WTC11 (cell line): ENCODE measurements around the gene COL25A1. TPM values are rescaled to one million over a fixed set of nuclear protein-coding genes. Genes with fewer than 3 reads are reported as not detected.

Source experiments
- ATAC-seq: fragments of 200-7000 bp; cut with Tn5 transposase; 2 replicates; pipeline ENCODE4 v1.10.0; 2021; ENCODE audit warnings: mild to moderate bottlenecking, moderate library complexity
- CTCF ChIA-PET: fragments of 300-600 bp; sonication (Branson Sonifier 250); formaldehyde crosslinking; loops from one replicate; lab custom pipeline; 2021; ENCODE audit warnings: antibody characterized with exemption; lab: Charles Lee
- POLR2A ChIA-PET: fragments of 350-600 bp; sonication (Branson Sonifier 250); formaldehyde crosslinking; loops from one replicate; lab custom pipeline; 2021; ENCODE audit warnings: antibody characterized with exemption; lab: Charles Lee
- DNase-seq: peaks from one replicate; pipeline ENCODE4 v3.0.0; 2021; ENCODE audit warnings: low spot score
- H3K27ac Mint-ChIP-seq: 2 replicates; pipeline ENCODE4 v1.8.0; 2021; ENCODE audit warnings: mixed read lengths
- H3K27me3 Mint-ChIP-seq: 2 replicates; pipeline ENCODE4 v1.8.0; 2021; ENCODE audit warnings: low read depth, mild to moderate bottlenecking, moderate library complexity, mixed read lengths
- H3K36me3 Mint-ChIP-seq: 2 replicates; pipeline ENCODE4 v1.8.0; 2021; ENCODE audit warnings: mixed read lengths
- H3K4me1 Mint-ChIP-seq: 2 replicates; pipeline ENCODE4 v1.8.0; 2022; ENCODE audit warnings: mixed read lengths
- H3K4me3 Mint-ChIP-seq: 2 replicates; pipeline ENCODE4 v1.8.0; 2021; ENCODE audit warnings: mild to moderate bottlenecking, moderate library complexity, mixed read lengths
- H3K9me3 Mint-ChIP-seq: 2 replicates; pipeline ENCODE4 v1.8.0; 2021; ENCODE audit warnings: mixed read lengths
- AR ChIP-seq: fragments of 250-450 bp; sonication (Bioruptor Pico); IDR thresholded peaks from 2 replicates; pipeline ENCODE4 v1.9.0; 2021; ENCODE audit warnings: mild to moderate bottlenecking
- ESRRA ChIP-seq: sonication (generic); formaldehyde crosslinking; IDR thresholded peaks from 2 replicates; pipeline ENCODE4 v1.8.1; 2022; ENCODE audit warnings: mild to moderate bottlenecking, missing genetic modification reagents, borderline replicate concordance
- MAX ChIP-seq: sonication (generic); formaldehyde crosslinking; IDR thresholded peaks from 2 replicates; pipeline ENCODE4 v1.8.0; 2022; ENCODE audit warnings: mild to moderate bottlenecking, missing genetic modification reagents
- NFYB ChIP-seq: sonication (generic); formaldehyde crosslinking; conservative IDR thresholded peaks from 2 replicates; pipeline ENCODE4 v1.8.0; 2022; ENCODE audit warnings: low read depth, missing genetic modification reagents
- NR1H2 ChIP-seq: sonication (generic); formaldehyde crosslinking; IDR thresholded peaks from 2 replicates; pipeline ENCODE4 v1.9.0; 2021; ENCODE audit warnings: mild to moderate bottlenecking, moderate library complexity, missing genetic modification reagents
- NR2C2 ChIP-seq: sonication (generic); formaldehyde crosslinking; IDR thresholded peaks from 2 replicates; pipeline ENCODE4 v1.8.0; 2022; ENCODE audit warnings: mild to moderate bottlenecking, missing genetic modification reagents
- NR3C1 ChIP-seq: sonication (generic); formaldehyde crosslinking; conservative IDR thresholded peaks from 2 replicates; pipeline ENCODE4 v1.8.1; 2023; ENCODE audit warnings: low read depth, mild to moderate bottlenecking, missing genetic modification reagents
- OVOL2 ChIP-seq: fragments of 250-450 bp; sonication (Bioruptor Pico); IDR thresholded peaks from 2 replicates; pipeline ENCODE4 v1.9.0; 2021; ENCODE audit warnings: mild to moderate bottlenecking, borderline replicate concordance
- RORB ChIP-seq: fragments of 250-450 bp; sonication (Bioruptor Pico); IDR thresholded peaks from 2 replicates; pipeline ENCODE4 v1.9.0; 2021; ENCODE audit warnings: mild to moderate bottlenecking
- ZMAT4 ChIP-seq: fragments of 250-450 bp; sonication (Bioruptor Pico); IDR thresholded peaks from 2 replicates; pipeline ENCODE4 v1.9.0; 2021; ENCODE audit warnings: mild to moderate bottlenecking
- total RNA-seq: library from RNA; stranded (reverse); gene quantifications from 3 replicates; pipeline ENCODE4 v1.2.3, GENCODE V29; 2021
- TF ChIP-seq, protein P1 (sequence below): sonication (generic); formaldehyde crosslinking; IDR thresholded peaks from 2 replicates; pipeline ENCODE4 v1.8.0; 2022; ENCODE audit warnings: mild to moderate bottlenecking, missing genetic modification reagents
- TF ChIP-seq, protein P2 (sequence below): sonication (generic); formaldehyde crosslinking; IDR thresholded peaks from 2 replicates; pipeline ENCODE4 v1.8.1; 2023; ENCODE audit warnings: mild to moderate bottlenecking, missing genetic modification reagents, moderate library complexity
- TF ChIP-seq, protein P3 (sequence below): sonication (generic); formaldehyde crosslinking; IDR thresholded peaks from 2 replicates; pipeline ENCODE4 v1.8.1; 2023; ENCODE audit warnings: mild to moderate bottlenecking, missing genetic modification reagents
- TF ChIP-seq, protein P4 (sequence below): fragments of 200-600 bp; IDR thresholded peaks from 2 replicates; pipeline ENCODE4 v1.8.0; 2022; ENCODE audit warnings: antibody characterized with exemption

Gene COL25A1
- total RNA-seq, 1 experiment from 2014 or later: 6.6 TPM

GRCh38 chr4:108991551-108992328 lies 310.7 kb downstream of the COL25A1 start:
- ATAC-seq: no peak

More at GRCh38 chr4:108991551-108992328, 310.7 kb downstream of the COL25A1 start:
- Mint-ChIP-seq H3K36me3 (peaks cover 9% of the 10 kb centered on the region), H3K9me3 (peaks cover 17% of the 10 kb centered on the region), H3K27me3 (no peaks in the 10 kb centered on the region), H3K4me1 (peaks cover 16% of the 10 kb centered on the region), H3K4me3 (no peak overlapping the region), H3K27ac (no peak overlapping the region)
- CTCF ChIA-PET: no interaction called here
- TF ChIP-seq OVOL2 (CRISPR knock-in tag) (no peak), NR2C2 (CRISPR knock-in tag) (no peak), AR (no peak), NR3C1 (CRISPR knock-in tag) (no peak), ZMAT4 (CRISPR knock-in tag) (no peak), ESRRA (CRISPR knock-in tag) (no peak), NFYB (no peak), RORB (CRISPR knock-in tag) (no peak), NR1H2 (CRISPR knock-in tag) (no peak), MAX (CRISPR knock-in tag) (no peak)
- TF ChIP-seq, protein P1, sequence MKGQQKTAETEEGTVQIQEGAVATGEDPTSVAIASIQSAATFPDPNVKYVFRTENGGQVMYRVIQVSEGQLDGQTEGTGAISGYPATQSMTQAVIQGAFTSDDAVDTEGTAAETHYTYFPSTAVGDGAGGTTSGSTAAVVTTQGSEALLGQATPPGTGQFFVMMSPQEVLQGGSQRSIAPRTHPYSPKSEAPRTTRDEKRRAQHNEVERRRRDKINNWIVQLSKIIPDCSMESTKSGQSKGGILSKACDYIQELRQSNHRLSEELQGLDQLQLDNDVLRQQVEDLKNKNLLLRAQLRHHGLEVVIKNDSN (CRISPR knock-in tag): no peak
- TF ChIP-seq, protein P2, sequence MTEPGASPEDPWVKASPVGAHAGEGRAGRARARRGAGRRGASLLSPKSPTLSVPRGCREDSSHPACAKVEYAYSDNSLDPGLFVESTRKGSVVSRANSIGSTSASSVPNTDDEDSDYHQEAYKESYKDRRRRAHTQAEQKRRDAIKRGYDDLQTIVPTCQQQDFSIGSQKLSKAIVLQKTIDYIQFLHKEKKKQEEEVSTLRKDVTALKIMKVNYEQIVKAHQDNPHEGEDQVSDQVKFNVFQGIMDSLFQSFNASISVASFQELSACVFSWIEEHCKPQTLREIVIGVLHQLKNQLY (CRISPR knock-in tag): no peak
- TF ChIP-seq, protein P3, sequence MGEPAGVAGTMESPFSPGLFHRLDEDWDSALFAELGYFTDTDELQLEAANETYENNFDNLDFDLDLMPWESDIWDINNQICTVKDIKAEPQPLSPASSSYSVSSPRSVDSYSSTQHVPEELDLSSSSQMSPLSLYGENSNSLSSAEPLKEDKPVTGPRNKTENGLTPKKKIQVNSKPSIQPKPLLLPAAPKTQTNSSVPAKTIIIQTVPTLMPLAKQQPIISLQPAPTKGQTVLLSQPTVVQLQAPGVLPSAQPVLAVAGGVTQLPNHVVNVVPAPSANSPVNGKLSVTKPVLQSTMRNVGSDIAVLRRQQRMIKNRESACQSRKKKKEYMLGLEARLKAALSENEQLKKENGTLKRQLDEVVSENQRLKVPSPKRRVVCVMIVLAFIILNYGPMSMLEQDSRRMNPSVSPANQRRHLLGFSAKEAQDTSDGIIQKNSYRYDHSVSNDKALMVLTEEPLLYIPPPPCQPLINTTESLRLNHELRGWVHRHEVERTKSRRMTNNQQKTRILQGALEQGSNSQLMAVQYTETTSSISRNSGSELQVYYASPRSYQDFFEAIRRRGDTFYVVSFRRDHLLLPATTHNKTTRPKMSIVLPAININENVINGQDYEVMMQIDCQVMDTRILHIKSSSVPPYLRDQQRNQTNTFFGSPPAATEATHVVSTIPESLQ (CRISPR knock-in tag): no peak
- TF ChIP-seq, protein P4, sequence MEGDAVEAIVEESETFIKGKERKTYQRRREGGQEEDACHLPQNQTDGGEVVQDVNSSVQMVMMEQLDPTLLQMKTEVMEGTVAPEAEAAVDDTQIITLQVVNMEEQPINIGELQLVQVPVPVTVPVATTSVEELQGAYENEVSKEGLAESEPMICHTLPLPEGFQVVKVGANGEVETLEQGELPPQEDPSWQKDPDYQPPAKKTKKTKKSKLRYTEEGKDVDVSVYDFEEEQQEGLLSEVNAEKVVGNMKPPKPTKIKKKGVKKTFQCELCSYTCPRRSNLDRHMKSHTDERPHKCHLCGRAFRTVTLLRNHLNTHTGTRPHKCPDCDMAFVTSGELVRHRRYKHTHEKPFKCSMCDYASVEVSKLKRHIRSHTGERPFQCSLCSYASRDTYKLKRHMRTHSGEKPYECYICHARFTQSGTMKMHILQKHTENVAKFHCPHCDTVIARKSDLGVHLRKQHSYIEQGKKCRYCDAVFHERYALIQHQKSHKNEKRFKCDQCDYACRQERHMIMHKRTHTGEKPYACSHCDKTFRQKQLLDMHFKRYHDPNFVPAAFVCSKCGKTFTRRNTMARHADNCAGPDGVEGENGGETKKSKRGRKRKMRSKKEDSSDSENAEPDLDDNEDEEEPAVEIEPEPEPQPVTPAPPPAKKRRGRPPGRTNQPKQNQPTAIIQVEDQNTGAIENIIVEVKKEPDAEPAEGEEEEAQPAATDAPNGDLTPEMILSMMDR: no peak
- POLR2A ChIA-PET: no interaction called here
- no peak for DNase-seq
